H1 (cell line): Measurements from ENCODE around the gene COLEC12. TPM values are rescaled to one million over a fixed set of nuclear protein-coding genes. Genes with fewer than 3 reads are reported as not detected.

ENCODE experiments used
- CHD7 ChIP-seq: fragments of 300-600 bp; sonication (generic); IDR thresholded peaks from 2 replicates; pipeline ENCODE4 v1.7.1; 2012; ENCODE audit warnings: low read length, moderate library complexity, mild to moderate bottlenecking, inconsistent platforms; ENCODE audit not compliant: insufficient replicate concordance
- EGR1 ChIP-seq: IDR thresholded peaks from 2 replicates; pipeline ENCODE4 v1.6.1; 2011; ENCODE audit warnings: low read depth, low read length, borderline replicate concordance
- NANOG ChIP-seq: IDR thresholded peaks from 2 replicates; pipeline ENCODE4 v1.6.1; 2011; ENCODE audit warnings: low read length, low read depth, mild to moderate bottlenecking, inconsistent platforms; ENCODE audit not compliant: insufficient read depth, poor library complexity, severe bottlenecking
- SIN3A ChIP-seq, 2 experiments: IDR thresholded peaks in 1 of 2; conservative IDR thresholded peaks in 1 of 2; 2 replicates each; pipeline ENCODE4 v1.6.1; 2011 to 2012; ENCODE audit warnings: low read length in 2 of 2, improper control_type of control experiment in 1 of 2, low read depth in 1 of 2, mild to moderate bottlenecking in 1 of 2
- SP4 ChIP-seq: IDR thresholded peaks from 2 replicates; pipeline ENCODE4 v1.6.1; 2012; ENCODE audit warnings: low read length, inconsistent platforms
- TAF1 ChIP-seq: IDR thresholded peaks from 2 replicates; pipeline ENCODE4 v1.6.1; 2011; ENCODE audit warnings: mild to moderate bottlenecking, low read depth, low read length
- TCF12 ChIP-seq: IDR thresholded peaks from 2 replicates; pipeline ENCODE4 v1.6.1; 2011; ENCODE audit warnings: low read depth, mild to moderate bottlenecking, low read length
- polyA plus RNA-seq, 7 experiments: library from polyadenylated mRNA; depleted of rRNA in 3 of 7; stranded (reverse) in 5 of 7; unstranded in 2 of 7; fragments of >200 nt in 5 of 7; fragments of 200-250 nt in 2 of 7; gene quantifications; 1 replicate in 5 of 7; 2 replicates in 1 of 7; 4 replicates in 1 of 7; pipeline versions ENCODE4 v1.2.1 to v1.2.3, GENCODE V29; 2011 to 2013; ENCODE audit warnings: missing spikeins in 2 of 7, mixed read lengths in 2 of 7
- total RNA-seq: library from RNA; stranded (reverse); fragmentation: NEBNext Ultra II Directional; extraction: Animal tissue kit (Norgen Biotek cat#: 25700); gene quantifications from 2 replicates; pipeline ENCODE4 v1.2.1, GENCODE V29; 2021

The COLEC12 gene
- total and polyA plus RNA-seq, 2 of the 8 experiments (the other 6 are each of a cell fraction or from before 2014, with no cell fraction given): 0.44 to 2.3 TPM

- no peak for TF ChIP-seq EGR1
- TF ChIP-seq TCF12: no peak
- no peak for TF ChIP-seq SIN3A (conservative IDR thresholded peaks at IDR 0.05 in 1 of 2, IDR thresholded peaks at IDR 0.05 in 1 of 2; ENCODE audit: low read depth in 1 of 2, low read length in 2 of 2)
- TF ChIP-seq CHD7: no peak
- TF ChIP-seq TAF1: no peak
- TF ChIP-seq SP4: no peak
- no peak for TF ChIP-seq NANOG
Observed at GRCh38 chr18:371609-371982, 128.9 kb downstream of the COLEC12 start (continued).
